GM19455 (cell line): ENCODE data around the gene CAMK1D.

Experiments used
- ATAC-seq: cut with Tn5 transposase; IDR thresholded peaks from one replicate; pipeline ENCODE4 v1.9.1; 2021; ENCODE audit not compliant: unreplicated experiment

The CAMK1D gene

DNA sequence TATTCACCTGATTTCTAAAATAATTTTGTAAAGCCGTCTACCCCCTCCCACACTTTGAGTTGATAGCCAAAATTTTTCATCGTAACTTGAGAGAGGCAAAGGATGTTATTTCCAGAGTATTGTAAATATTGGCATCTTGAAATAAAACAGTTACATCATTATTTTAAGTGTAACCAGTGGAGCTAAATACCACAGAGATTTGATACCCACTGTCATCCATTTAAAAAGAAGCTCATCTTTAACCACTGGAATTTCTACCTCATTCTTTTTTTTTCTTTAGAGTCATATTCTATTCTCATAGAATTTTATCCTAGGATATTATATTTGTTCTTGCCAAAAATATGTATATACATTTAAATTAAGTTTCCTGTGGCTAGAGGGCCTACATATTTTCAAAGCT is 48.6 kb downstream of the CAMK1D start:
- no peak for ATAC-seq

DNA sequence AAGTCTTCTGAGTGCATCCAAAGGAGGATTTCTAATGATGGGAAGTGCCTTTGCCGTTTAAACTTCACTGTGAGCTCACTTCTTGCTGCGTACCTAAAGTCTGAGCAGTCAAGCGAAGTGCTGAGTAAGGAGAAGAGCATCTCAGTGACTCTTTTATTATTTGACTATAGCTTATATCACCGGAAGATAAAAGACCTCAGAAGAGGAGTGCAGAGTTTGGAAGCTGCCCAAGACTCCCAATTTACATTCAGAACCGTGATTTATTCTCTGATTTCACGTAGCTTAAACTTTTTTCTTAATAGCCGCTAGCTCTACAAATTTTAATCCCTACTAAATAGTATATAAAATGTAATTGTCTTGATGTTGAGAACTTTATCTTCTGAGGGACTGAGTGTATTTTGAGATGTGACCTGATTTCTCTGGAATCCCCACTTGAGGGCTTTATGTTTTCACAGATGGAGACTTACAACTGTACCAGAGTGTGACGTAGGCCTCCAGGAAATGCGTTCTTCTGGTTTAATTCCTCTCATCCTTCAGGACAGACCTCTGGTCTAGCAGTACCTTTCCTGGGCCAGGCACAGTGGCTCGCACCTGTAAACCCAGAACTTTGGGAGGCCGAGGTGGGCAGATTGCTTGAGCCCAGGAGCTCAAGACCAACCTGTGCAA is 51.1 kb downstream of the CAMK1D start:
- no peak for ATAC-seq

DNA sequence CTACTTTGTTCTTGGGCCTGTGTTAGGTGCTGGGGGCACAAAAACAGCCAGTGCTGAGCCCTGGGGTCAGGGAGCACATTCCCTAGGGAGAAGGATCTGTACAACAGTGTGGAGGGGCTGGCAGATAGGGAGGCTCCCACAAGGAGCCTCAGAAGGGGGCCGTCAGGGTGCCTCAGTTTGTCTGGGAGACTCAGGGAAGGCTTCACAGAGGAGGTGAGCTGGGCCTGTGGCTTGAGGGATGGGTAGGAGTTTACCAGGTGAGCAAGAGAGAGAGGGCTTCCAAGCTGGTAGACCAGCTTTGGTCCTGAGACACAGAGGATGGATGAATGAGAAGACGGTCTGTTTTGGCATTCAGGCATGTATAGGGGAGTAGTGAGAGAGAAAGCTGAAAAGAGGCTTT is 52.1 kb downstream of the CAMK1D start:
- no peak for ATAC-seq

DNA sequence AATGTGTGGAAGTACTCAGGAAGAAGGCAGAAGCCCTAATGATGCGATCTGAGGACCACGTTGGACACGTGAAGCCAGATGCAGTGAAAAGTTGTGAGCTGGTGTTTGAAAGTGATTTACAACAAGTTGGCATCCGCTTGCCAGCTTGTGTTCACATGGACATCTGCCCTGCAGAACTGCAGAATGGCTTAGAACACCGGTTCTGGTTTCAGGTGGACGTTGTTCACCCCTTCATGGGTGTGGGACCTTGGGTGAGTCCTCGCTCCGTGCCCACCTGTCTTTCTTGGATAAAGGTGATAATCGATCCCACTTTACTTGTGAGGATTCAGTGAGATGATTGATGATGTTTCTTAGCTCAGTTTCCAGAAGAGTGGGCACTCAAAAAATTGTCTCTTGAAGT is 53.8 kb downstream of the CAMK1D start:
- ATAC-seq, result no peak

DNA sequence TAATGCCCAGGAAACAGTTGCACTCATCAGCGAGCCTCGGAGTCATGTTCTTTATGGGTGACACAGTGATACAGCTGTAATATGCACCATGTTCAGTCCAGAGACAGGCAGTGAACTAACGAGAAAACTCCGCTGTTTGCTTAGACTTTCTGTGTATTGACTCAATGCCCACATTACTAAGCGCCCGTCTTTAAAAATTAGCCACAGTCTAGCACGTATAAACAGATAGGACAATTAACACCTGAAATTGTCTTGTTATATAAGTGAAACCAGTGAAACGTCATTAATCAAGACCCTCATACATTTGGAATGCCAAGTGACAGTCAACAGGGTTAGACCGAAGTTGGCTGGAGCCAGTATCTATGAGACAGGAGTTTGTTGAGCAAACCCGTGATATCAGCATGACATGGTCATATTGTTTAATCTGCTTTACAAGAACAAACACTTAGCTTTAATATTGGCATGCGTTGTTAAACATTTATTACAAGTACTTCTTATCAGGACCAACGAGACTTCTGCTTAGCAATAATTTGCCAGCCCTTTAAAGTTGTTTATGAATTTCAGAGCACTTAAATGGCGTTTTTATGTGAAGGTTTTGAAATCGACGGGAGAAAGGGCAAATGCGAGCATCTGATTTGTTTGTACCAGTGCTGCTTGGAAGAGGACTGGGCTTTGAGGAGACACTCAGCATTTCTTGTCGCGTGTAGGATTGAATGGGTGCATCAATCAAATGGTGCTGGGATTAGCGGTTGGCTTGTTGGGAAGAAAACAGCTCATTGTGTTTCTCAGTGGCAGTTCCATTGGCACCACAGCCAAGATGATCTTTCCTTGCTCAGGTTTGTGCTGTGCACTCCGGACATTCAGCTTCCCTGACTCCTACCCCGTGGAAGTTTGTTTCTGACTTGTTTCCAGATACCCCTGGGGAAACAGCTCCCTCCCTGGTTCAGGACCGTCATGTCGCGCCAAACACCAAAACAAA is 56.3 kb downstream of the CAMK1D start:
- no peak for ATAC-seq

DNA sequence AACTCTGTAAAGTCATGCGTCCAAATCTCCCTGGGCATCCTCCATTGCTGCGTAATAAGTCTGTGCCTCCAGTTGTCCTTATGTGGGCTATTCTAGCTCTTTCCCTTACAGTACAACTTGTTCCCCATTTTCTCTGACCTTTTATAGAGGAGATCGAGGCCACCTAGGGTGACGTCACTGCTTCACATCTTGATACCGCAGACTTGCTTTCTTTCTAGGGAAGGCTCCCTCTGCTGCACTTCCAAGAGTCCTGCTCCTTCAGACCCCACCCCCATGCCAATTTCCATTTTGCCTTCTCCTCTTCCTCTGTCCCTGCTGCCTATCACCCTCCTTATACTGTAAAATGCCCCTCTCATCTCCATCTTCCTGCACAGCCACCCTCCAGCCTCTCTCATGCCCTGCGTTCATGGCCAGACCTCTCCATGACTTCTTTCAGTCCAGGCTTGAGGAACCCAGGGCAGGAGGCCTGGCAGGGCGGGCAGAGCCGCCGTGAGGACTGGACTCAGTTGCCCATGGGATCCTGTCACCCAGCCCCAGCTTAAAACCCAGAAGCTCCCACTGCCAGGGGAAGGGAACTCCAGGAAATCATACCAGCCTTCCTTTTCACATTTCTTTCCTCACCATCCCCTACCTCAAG is 57.5 kb downstream of the CAMK1D start:
- no peak for ATAC-seq

DNA sequence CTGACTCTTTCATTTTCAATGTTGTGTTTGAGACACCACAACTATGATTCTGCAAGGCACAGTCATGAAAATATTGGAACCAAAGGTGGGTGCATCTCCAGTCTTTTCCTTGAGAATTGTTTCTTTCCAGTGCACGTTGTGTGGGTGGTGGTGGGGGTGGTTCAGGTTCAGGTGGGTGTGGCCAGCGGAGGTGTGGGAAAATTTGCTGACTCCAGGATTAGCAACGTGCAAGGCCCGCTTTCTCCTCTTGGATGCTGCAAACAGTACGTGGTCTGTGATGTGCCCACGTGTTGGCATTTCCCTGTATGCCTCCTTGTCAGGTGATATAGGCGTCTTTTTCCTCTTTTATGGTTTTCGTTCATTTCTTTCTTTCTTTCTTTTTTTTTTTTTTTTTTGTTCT is 59.1 kb downstream of the CAMK1D start:
- no peak for ATAC-seq

DNA sequence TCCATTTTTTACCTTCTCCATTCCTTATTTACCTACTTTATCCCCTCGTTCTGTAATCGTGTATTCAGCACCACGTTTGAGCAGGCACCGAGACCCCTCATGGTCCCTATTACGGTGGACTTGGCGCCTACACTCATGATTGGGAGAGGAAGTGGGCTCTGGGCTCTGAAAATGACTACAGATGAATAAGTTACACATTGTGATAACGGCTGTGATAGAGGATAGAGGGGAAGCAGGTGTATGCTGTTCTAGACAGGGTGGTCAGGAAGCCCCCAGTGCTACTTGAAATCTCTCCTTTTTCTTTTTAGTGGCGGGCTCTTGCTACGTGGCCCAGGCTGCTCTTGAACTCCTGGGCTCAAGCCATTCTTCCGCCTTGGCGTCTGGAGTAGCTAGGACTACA is 59.8 kb downstream of the CAMK1D start:
- no peak for ATAC-seq

DNA sequence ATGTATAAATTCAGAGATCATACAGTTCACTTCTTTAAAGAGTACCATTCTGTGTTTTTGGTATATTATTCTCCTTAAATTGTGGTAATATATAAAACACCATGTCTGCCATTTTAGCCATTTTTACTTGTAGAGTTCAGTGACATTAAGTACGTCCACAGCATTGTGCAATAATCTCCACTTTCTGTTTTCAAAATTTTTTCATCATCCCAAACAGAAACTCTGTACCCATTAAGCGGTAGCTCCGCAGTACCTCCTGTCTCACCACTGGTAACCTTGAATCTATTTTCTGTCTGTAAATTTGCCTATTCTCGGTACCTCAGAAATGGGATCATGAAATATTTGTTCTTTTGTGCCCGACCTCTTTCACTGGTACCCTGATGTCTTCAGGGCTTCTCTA is 60.3 kb downstream of the CAMK1D start:
- no peak for ATAC-seq

DNA sequence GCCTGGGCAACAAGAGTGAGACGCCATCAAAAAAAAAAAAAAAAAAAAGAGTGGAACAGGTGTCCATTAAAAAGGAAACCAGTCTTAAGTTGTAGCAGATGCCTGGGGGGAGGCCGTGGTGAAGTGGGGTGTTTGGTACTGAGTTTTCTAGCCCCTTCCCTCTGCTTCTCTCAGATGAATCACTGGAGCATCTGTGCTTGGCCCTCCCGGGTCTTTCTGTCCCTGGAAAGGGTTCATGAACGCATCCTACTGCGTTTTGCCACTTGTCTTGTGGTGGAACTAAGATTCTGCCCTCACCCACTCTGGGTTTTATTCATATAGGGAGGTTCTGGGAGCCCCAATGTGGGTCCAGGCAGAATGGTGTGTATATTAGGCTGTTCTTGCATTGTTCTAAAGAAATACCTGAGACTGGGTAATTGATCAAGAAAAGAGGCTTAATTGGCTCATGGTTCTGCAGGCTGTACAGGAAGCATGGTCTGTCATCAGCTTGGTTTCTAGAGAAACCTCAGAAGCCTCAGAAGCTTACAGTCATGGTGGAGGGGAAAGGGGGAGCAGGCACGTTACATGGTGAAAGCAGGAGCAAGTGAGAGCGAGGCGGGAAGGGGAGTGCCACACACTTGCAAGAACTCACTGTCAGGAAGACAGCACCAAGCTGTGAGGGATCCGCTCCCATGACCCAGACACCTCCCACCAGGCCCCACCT is 63.5 kb downstream of the CAMK1D start:
- ATAC-seq, result no peak

DNA sequence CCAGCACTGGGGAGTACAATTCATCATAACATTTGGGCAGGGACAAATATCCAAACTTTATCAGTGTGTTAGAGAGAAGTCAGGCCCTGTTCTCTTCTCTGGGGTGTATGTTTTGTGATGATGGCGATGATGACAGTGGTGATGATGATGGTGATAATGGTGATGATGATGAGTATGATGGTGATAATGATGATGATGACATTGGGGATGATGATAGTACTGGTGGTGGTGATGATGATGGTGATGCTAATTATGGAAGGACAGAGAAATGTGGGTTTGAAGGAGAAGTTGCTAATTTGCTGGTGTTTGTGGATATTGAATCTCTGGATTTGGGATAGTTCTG is 64.0 kb downstream of the CAMK1D start:
- ATAC-seq, result no peak

DNA sequence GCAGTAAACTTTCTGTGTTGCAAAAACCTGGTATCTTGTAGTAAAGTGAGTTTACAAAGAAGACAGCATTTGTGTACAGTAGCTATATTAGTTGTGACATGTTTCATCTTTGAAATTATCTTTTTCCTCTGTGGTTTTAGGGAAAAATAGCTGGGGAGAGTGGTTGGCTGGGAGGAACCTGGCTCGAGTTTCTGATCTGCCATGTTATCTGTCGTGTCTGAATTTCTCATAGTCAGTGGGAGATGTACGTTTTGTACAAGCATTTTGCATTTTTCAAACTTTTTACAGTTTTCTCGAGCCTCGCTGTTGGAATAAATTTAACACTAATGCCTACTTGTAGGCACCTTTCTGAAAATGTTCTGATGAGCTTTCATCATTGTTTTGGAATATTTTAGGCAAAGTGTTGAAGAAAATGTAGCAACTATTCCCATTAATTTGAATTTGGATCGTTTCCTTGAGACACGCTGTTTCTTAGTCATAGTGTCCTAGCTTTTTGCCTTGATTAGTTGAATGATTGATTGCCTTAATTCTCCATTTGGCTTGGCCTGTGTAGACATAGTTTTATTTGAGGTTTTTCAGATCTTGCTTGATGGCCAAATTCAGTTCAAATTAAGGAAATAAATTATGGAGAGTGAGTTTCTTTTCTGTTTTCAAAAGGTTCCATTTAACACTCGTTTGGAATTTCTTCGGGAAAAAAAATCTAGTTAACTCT is 65.1 kb downstream of the CAMK1D start:
- no peak for ATAC-seq

DNA sequence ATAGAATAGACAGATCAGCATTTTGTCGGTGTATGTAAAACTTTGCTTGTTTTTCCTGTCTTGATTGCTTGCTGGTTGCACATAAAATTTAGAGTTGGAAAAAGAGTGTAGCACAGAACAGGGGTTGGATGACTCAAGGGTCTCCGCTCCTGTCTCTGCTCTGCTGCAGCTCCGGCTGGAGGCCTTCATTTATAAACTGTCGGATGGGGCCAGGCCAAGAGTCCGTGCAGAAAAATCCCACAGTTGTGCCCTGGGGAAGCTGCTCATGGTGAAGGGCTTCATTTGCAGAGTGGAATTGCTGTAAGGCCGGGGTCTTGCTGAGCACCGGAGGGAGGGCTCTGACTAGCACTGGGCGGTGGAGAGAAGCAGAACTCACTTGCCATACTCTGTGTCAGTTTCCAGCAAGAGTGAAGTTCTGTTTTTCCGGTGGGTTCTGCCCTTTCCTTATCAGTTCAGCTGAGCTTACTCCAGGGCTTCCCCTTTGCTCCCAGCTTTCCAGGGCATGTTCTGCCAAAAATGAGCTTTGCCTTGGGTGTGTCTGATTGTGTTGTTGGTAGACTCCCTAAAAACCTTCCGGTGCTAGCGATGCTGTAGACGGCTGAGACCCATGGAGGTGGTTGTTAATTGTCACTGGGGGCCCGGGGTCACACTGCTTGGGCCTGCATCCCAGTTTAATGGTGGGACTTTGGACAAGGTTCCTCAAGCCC is 67.2 kb downstream of the CAMK1D start:
- no peak for ATAC-seq

DNA sequence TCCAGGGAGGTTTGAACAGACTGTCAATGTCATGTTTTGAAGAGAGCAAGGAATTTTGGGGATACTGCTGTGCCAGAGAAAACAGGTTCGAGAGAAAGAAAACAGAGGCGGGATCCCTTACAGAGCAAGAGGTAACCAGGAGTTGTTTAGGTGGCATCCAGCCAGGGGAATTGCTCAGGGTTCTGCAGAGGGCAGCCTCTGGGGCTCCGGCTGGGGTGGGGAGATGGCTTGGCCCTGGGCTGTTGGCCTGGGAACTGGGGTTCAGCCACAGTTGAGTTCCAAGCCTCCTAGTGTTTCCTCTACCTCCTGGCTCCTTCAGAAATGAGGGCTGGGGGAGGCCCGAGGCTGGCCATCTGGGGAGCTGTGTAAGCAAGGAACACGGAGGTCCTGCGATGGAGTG is 68.0 kb downstream of the CAMK1D start:
- no peak for ATAC-seq

DNA sequence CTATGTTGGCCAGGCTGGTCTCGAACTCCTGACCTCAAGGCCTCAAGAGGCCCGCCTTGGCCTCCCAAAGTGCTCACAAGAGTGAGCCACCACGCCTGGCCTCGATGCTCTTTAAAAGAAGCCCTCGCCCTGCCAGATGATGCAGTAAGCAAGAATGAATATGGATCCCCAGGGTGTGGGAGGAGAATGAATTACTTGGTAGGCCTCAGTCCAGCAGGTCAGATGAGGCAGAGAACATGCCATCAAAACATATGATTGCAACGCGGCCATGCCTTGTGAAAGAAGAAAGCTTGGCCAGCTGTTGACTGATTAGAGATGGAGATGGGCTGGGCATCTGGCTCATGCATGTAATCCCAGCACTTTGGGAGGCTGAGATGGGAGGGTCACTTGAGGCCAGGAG is 68.7 kb downstream of the CAMK1D start:
- ATAC-seq, result no peak

DNA sequence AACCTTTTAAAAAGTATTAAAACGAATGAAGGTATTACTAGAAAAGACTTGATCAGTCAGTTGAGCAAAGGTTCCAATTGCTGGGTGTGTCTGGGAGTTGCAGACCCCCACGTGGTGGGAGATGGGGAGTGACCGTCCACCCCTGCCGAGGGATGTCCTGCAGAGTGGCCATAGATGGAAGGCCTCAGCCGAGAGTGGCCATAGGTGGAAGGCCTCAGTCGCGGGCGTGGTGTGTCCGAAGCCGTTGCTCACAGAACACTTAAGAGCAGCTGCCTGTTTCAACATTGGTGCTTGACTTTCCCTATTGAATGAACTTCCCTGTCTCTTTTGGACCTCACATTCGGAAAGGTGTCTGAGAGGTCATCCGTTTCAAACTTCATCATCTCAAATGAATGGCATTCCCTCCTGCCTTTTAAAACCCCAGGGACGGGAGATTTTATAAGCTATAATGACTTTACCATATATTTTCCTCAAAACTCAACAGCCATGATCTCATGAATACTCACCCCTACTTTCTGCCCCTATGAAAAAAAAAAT is 69.4 kb downstream of the CAMK1D start:
- ATAC-seq, result no peak

DNA sequence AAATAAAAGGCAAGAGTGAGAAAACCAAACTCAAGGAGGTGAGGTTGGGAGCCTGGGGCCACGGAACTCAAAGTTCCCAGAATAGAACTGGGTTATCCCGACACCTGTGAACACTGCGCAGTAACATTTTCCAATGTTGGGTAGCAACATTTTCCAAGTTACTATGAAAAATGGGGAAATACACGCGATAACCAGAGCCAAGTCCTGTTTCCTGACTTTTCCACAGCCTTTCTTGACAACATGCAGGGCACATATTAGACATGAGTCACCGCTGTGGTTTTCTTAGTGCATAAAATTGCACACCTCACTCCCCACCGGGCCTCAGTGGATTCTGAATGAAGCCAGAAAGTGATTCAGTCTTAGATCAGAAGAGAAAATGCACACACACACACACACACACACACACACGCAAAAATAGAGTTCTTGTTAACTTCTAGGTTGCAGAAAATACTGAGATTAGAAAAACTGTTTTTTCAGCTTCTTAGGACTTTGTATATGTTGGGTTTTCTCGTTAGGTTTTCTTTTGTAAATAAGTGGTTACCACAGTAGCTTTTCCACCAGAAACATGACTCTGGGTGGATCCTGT is 70.0 kb downstream of the CAMK1D start:
- no peak for ATAC-seq

DNA sequence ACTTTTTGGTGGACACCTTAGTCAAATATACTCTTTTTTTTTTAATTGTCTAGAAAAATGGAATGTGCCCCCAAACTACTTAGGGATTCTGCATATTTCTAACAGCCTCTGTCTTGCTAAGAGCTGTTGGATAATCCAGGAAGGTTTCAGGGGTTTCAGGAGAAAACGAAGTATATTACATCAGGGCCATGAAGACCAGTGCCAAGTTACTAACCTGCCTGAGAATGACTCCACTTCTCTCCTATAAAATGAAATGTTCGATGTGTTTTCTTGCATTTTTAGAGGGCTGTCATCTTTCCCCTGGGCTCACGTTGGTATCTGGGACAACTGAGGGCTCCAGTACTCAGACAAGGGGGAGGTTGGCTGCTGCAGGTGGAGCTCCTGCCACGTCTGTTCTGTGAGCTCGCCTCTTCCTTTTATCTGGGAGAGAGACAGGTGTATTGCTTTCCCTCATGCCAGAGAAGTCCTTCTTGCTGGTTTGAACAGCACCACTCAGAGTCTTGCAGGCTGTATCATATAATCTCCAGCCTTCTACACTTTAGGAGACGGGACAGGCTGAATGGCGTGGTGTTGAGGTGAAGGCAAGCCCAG is 71.3 kb downstream of the CAMK1D start:
- no peak for ATAC-seq

DNA sequence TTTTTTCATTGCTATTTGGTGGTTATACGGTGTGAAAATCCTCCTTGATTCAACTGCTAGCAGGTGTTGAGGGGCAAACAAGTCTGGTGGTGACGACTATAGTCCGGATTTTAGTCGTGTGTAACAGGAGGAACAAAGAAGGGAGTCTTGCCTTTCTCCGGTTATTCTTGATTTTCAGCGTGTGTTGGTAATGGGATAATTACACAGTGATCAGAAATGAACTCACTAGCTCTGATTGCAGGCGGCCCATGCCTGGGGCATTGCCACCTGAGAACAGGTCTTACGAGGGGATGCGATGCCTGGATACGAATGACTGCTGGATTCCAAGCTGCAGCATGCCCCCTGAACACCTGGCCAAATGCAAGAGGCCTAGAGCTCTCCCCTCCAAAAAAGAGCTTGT is 72.8 kb downstream of the CAMK1D start:
- ATAC-seq, result no peak
